Thyroid gland (tissue), 4 donors: Measurements from ENCODE around the gene DCDC2. TPM values are rescaled to one million over a fixed set of nuclear protein-coding genes. Genes with fewer than 3 reads are reported as not detected.

Source experiments
- DNase-seq, 2 donors: peaks; one replicate each; pipeline ENCODE4 v3.0.0-alpha.2; 2019
- H3K27ac ChIP-seq, 3 donors: fragments of 200-600 bp; sonication (generic); 1 replicate in 2 of 3; 2 replicates in 1 of 3; pipeline ENCODE4 v1.5.1; 2016 to 2019; ENCODE audit warnings: mild to moderate bottlenecking in 1 of 3, moderate library complexity in 1 of 3
- H3K27me3 ChIP-seq: fragments of 200-600 bp; sonication (generic); one replicate; pipeline ENCODE4 v1.5.1; 2019
- H3K36me3 ChIP-seq, 2 donors: fragments of 200-600 bp; sonication (generic); one replicate each; pipeline ENCODE4 v1.5.1; 2016 to 2019
- H3K4me1 ChIP-seq, 2 donors: fragments of 200-600 bp; sonication (generic); one replicate each; pipeline ENCODE4 v1.5.1; 2017 to 2019
- H3K4me3 ChIP-seq, 3 donors: fragments of 200-600 bp; sonication (generic); replicated peaks in 1 of 3; 1 replicate in 2 of 3; 2 replicates in 1 of 3; pipeline ENCODE4 v1.5.1; 2016; ENCODE audit warnings: mild to moderate bottlenecking in 1 of 3
- H3K9me3 ChIP-seq: fragments of 200-600 bp; sonication (generic); one replicate; pipeline ENCODE4 v1.5.1; 2017
- POLR2A ChIP-seq, 2 donors: fragments of 450-650 bp; IDR thresholded peaks; one replicate each; pipeline ENCODE4 v1.6.1; 2017; ENCODE audit warnings: antibody characterized with exemption in 2 of 2, mild to moderate bottlenecking in 2 of 2, moderate library complexity in 1 of 2
- WGBS, 2 donors: methylation state at CpG; one replicate each; pipeline ENCODE4 v1.1.5; 2017; 5-methylcytosine and 5-hydroxymethylcytosine counted together
- intact Hi-C: fragments of 100-400 bp; cut with DNase I; formaldehyde crosslinking; loops from one replicate; pipeline ENCODE4 v1.15.1; 2023
- total RNA-seq, 4 donors: library from RNA; depleted of rRNA; stranded (reverse); fragments of >200 nt; gene quantifications; one replicate each; pipeline ENCODE4 v1.2.3, GENCODE V29; 2016
- TF ChIP-seq, protein P1 (sequence below), 6 experiments: fragments of 200-600 bp in 3 of 6; fragments of 450-650 bp in 3 of 6; sonication (generic) in 3 of 6; IDR thresholded peaks; one replicate each; pipeline ENCODE4 v1.5.1; 2016 to 2019; ENCODE audit warnings: antibody characterized with exemption in 6 of 6, mild to moderate bottlenecking in 2 of 6, inconsistent platforms in 1 of 6, moderate library complexity in 1 of 6

Gene DCDC2
- total RNA-seq, 4 donors from 2014 or later: 8.7 to 14.8 (median 12.3) TPM

DNA sequence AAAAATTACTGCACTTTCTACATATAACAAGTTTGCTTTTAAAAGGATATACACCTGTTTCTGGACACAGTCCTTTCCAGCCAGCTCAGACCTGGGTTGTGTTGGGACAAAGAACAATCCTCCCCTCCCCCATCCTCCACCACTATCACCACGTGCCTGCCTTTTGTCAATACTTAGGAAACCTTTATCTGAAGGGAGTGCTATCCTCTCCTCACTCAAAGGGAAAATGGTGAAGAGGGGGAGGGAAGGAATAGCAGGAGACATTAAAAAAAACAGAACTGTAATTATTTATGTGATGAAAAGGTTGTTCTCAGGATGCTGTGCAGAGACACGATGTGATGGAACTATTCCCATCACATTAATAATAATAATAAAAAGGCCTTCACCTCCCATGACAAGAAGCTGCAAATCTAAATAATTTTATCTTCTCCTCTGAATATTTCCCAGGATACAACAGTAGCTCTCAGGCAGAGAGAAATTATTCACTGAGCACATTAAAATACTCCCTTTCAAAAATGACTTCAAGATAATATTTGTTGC lies 126.4 kb downstream of the DCDC2 start:
- H3K4me3 ChIP-seq: no peak overlapping the region
- no peak overlapping the region for H3K27ac ChIP-seq
- 65 to 67% methylated on average over 2 of the region's 2 CpGs for WGBS, 2 donors
- H3K9me3 ChIP-seq: no peaks in the 10 kb centered on the region
- TF ChIP-seq, protein P1, sequence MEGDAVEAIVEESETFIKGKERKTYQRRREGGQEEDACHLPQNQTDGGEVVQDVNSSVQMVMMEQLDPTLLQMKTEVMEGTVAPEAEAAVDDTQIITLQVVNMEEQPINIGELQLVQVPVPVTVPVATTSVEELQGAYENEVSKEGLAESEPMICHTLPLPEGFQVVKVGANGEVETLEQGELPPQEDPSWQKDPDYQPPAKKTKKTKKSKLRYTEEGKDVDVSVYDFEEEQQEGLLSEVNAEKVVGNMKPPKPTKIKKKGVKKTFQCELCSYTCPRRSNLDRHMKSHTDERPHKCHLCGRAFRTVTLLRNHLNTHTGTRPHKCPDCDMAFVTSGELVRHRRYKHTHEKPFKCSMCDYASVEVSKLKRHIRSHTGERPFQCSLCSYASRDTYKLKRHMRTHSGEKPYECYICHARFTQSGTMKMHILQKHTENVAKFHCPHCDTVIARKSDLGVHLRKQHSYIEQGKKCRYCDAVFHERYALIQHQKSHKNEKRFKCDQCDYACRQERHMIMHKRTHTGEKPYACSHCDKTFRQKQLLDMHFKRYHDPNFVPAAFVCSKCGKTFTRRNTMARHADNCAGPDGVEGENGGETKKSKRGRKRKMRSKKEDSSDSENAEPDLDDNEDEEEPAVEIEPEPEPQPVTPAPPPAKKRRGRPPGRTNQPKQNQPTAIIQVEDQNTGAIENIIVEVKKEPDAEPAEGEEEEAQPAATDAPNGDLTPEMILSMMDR (IDR thresholded peaks at IDR 0.05): no peak
- no peak for TF ChIP-seq POLR2A (IDR thresholded peaks at IDR 0.05)
- intact Hi-C loops: no loop called here
- no peaks in the 10 kb centered on the region for H3K27me3 ChIP-seq
- no peaks in the 10 kb centered on the region for H3K4me1 ChIP-seq
- no peaks in the 10 kb centered on the region for H3K36me3 ChIP-seq
- no peak for DNase-seq

DNA sequence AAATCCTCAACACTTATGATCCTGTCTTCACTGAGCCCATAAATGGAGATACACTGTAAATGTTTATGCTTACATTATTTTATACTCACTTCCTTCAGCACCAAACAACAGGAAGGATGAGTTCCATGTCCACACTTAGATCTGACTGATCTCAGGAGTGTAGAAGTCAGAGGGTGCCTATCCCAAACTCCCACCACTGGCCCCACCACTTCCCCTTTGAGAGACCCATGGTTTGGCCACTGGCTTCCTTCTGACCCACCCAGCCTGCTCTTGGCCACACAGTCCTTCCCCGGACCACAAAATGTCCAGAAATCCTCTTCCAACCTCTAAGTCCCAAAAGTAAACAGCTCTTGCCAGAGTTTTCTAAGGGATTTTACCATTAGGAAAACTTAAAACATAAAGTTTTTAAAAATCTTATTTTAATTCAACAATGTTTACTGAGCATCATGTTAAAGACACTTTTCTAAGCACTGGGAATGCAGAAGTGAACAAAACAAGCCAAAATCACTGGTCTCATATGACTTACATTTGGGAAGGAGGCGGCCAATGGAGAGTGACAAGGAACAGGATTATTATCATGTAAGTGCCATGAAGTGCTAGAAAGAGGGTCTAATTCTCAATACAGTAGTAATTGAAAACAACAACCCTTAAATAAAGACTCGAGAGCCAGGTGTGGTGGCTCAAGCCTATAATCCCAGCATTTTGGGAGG lies 128.0 kb downstream of the DCDC2 start:
- intact Hi-C loops: no loop called here
- no peaks in the 10 kb centered on the region for H3K36me3 ChIP-seq
- H3K9me3 ChIP-seq: no peaks in the 10 kb centered on the region
- no peak for DNase-seq
- TF ChIP-seq, protein P1 (IDR thresholded peaks at IDR 0.05): no peak
- no peak for TF ChIP-seq POLR2A (IDR thresholded peaks at IDR 0.05)
- H3K4me3 ChIP-seq: no peak overlapping the region
- no peaks in the 10 kb centered on the region for H3K27me3 ChIP-seq
- no peaks in the 10 kb centered on the region for H3K4me1 ChIP-seq
- no peak overlapping the region for H3K27ac ChIP-seq
- 63 to 67% methylated on average over 3 of the region's 3 CpGs for WGBS, 2 donors

GRCh38 chr6:24228681-24229255 lies 129.1 kb downstream of the DCDC2 start:
- Histone ChIP-seq H3K4me3 (no peak overlapping the region), H3K27ac (no peak overlapping the region), H3K27me3 (no peaks in the 10 kb centered on the region), H3K9me3 (no peaks in the 10 kb centered on the region), H3K36me3 (no peaks in the 10 kb centered on the region), H3K4me1 (no peaks in the 10 kb centered on the region)
- intact Hi-C loops: no loop called here
- WGBS, 2 donors: 62 to 74% methylated on average over 3 of the region's 3 CpGs
- TF ChIP-seq POLR2A (IDR thresholded peaks at IDR 0.05): no peak
- TF ChIP-seq, protein P1 (IDR thresholded peaks at IDR 0.05): no peak
- no peak for DNase-seq

DNA sequence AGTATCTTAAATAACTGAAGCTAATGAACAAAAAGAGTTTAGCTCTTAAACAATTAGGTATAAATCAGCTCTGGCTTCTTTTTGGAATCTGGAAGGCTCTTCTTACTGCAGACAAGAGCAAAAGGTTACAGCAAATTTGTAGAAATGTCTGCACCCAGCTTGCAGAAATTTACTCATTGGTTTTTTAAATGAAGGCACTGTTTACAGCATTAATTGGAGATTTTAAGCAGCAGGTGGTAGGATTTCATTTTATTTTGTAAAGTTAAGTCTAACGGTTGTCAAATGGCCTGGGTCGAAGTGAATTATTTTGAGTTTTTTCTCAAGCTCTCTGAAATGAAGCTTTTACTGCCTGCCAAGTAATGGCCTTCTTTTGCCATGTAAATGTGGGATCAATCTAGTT lies 129.7 kb downstream of the DCDC2 start:
- H3K4me1 ChIP-seq: no peaks in the 10 kb centered on the region

More for the DNA sequence above, 129.7 kb downstream of the DCDC2 start:
- intact Hi-C loops: no loop called here
- no peaks in the 10 kb centered on the region for H3K9me3 ChIP-seq
- no peak overlapping the region for H3K27ac ChIP-seq
- WGBS, 2 donors: 70 to 75% methylated on average over 2 of the region's 2 CpGs
- H3K4me3 ChIP-seq: no peak overlapping the region
- TF ChIP-seq, protein P1 (IDR thresholded peaks at IDR 0.05): no peak
- TF ChIP-seq POLR2A (IDR thresholded peaks at IDR 0.05): no peak
- H3K36me3 ChIP-seq: no peaks in the 10 kb centered on the region
- no peaks in the 10 kb centered on the region for H3K27me3 ChIP-seq
- no peak for DNase-seq
